Gastroesophageal sphincter (tissue), 4 donors: ENCODE measurements around the gene SGMS1. TPM values are rescaled to one million over a fixed set of nuclear protein-coding genes. Genes with fewer than 3 reads are reported as not detected.

ENCODE experiments used
- ATAC-seq: fragments of 150-250 bp; one replicate; pipeline ENCODE4 v1.9.1; 2016; ENCODE audit warnings: mild to moderate bottlenecking, moderate library complexity
- H3K27ac ChIP-seq, 4 donors: fragments of 200-600 bp; sonication (generic) in 3 of 4; 1 replicate in 3 of 4; 2 replicates in 1 of 4; pipeline ENCODE4 v1.5.1; 2016 to 2019
- H3K27me3 ChIP-seq: fragments of 200-600 bp; sonication (generic); one replicate; pipeline ENCODE4 v1.5.1; 2019
- H3K36me3 ChIP-seq, 2 donors: fragments of 200-600 bp; sonication (generic); one replicate each; pipeline ENCODE4 v1.5.1; 2019; ENCODE audit warnings: control low read depth in 1 of 2
- H3K4me1 ChIP-seq, 3 donors: fragments of 200-600 bp; sonication (generic); 1 replicate in 2 of 3; 2 replicates in 1 of 3; pipeline ENCODE4 v1.5.1; 2016 to 2019; ENCODE audit warnings: control low read depth in 2 of 3
- H3K4me3 ChIP-seq, 2 donors: fragments of 200-600 bp; sonication (generic); one replicate each; pipeline ENCODE4 v1.5.1; 2019; ENCODE audit warnings: mild to moderate bottlenecking in 1 of 2, moderate library complexity in 1 of 2
- H3K9me3 ChIP-seq, 3 donors: fragments of 200-600 bp; sonication (generic); one replicate each; pipeline ENCODE4 v1.5.1; 2017 to 2019; ENCODE audit warnings: control low read depth in 2 of 3
- EP300 ChIP-seq: sonication (generic); formaldehyde crosslinking; IDR thresholded peaks from one replicate; pipeline ENCODE4 v1.6.1; 2017; ENCODE audit warnings: antibody characterized with exemption, mild to moderate bottlenecking
- POLR2A ChIP-seq, 2 donors: fragments of 450-650 bp; IDR thresholded peaks; one replicate each; pipeline ENCODE4 v1.6.1; 2017; ENCODE audit warnings: antibody characterized with exemption in 2 of 2, mild to moderate bottlenecking in 2 of 2, moderate library complexity in 1 of 2
- POLR2AphosphoS5 ChIP-seq: sonication (generic); formaldehyde crosslinking; IDR thresholded peaks from one replicate; pipeline ENCODE4 v1.6.1; 2017; ENCODE audit warnings: antibody characterized with exemption
- WGBS, 2 donors: methylation state at CpG; one replicate each; pipeline ENCODE4 v1.1.5; 2018; ENCODE audit warnings: low coverage in 1 of 2; 5-methylcytosine and 5-hydroxymethylcytosine counted together
- total RNA-seq, 4 donors: library from RNA; depleted of rRNA; stranded (reverse); fragments of >200 nt; gene quantifications; one replicate each; pipeline ENCODE4 v1.1.0, GENCODE V29; 2016
- TF ChIP-seq, protein P1 (sequence below), 4 experiments: fragments of 200-600 bp in 2 of 4; fragments of 450-650 bp in 2 of 4; sonication (generic) in 1 of 4; IDR thresholded peaks; one replicate each; pipeline ENCODE4 v1.5.1; 2017 to 2019; ENCODE audit warnings: antibody characterized with exemption in 4 of 4, mild to moderate bottlenecking in 2 of 4, moderate library complexity in 2 of 4

SGMS1 gene
- total RNA-seq, 4 donors from 2014 or later: 57.7 to 116 (median 66.1) TPM

DNA sequence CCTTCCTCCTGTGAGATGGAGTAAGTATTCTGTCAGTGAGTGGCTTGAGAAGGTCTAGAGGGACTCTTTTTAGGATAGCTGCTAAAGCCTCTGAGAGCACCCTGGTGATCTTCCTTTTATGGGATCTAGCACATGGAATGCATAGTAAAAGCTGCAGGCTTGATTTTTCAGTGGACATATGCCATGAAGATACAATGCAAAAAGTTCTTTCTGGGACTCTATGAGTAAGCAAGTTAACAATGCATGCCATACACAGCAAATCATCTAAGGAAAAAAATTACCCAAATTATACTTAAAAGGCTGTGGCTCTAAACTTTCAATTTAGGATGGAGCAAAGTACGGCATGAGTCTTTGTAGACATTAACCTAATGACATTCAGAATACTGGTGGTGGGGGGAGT lies 154.5 kb downstream of the SGMS1 start:
- Histone ChIP-seq H3K4me3 (no peak overlapping the region), H3K36me3 (no peaks in the 10 kb centered on the region), H3K4me1 (peaks cover 0 to 35% (median 8%) of the 10 kb centered on the region in 3 donors), H3K27me3 (no peaks in the 10 kb centered on the region), H3K9me3 (no peaks in the 10 kb centered on the region), H3K27ac (no peak overlapping the region)
- 61 to 80% methylated on average over 1 of the region's 1 CpG for WGBS, 2 donors
- TF ChIP-seq EP300: no peak
- TF ChIP-seq, protein P1, sequence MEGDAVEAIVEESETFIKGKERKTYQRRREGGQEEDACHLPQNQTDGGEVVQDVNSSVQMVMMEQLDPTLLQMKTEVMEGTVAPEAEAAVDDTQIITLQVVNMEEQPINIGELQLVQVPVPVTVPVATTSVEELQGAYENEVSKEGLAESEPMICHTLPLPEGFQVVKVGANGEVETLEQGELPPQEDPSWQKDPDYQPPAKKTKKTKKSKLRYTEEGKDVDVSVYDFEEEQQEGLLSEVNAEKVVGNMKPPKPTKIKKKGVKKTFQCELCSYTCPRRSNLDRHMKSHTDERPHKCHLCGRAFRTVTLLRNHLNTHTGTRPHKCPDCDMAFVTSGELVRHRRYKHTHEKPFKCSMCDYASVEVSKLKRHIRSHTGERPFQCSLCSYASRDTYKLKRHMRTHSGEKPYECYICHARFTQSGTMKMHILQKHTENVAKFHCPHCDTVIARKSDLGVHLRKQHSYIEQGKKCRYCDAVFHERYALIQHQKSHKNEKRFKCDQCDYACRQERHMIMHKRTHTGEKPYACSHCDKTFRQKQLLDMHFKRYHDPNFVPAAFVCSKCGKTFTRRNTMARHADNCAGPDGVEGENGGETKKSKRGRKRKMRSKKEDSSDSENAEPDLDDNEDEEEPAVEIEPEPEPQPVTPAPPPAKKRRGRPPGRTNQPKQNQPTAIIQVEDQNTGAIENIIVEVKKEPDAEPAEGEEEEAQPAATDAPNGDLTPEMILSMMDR (IDR thresholded peaks at IDR 0.05): no peak
- TF ChIP-seq POLR2AphosphoS5: no peak
- TF ChIP-seq POLR2A (IDR thresholded peaks at IDR 0.05): no peak
- ATAC-seq: no peak

DNA sequence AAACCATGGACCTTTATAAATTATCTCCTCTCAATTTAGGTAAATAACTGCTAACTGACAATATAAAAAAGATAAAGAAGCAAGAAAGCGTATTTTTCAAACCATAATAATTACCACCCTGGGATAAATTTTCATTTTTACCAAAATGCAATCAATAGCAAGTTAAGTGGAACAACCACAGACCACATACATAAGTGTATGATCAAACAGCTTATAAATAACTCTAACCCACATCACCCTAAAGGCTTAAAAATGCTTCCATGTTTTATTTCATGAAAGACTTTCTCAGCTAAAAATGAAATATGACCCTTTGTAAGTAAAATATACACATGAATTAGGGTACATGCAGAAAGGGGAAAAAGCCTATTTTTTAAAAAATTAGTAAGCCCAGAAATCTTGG lies 156.5 kb downstream of the SGMS1 start:
- WGBS, 2 donors: 100% methylated on average over 1 of the region's 1 CpG
- no peak for TF ChIP-seq POLR2AphosphoS5
- no peak for TF ChIP-seq POLR2A (IDR thresholded peaks at IDR 0.05)
- TF ChIP-seq EP300: no peak
- TF ChIP-seq, protein P1 (IDR thresholded peaks at IDR 0.05): no peak
- no peak overlapping the region for H3K4me3 ChIP-seq
- H3K4me1 ChIP-seq: peaks cover 0 to 42% (median 8%) of the 10 kb centered on the region in 3 donors
- no peaks in the 10 kb centered on the region for H3K27me3 ChIP-seq
- no peak for ATAC-seq
- no peaks in the 10 kb centered on the region for H3K9me3 ChIP-seq
- no peak overlapping the region for H3K27ac ChIP-seq
- H3K36me3 ChIP-seq: no peaks in the 10 kb centered on the region

GRCh38 chr10:50464004-50464409 lies 159.7 kb downstream of the SGMS1 start:
- Histone ChIP-seq H3K27me3 (no peaks in the 10 kb centered on the region), H3K9me3 (no peaks in the 10 kb centered on the region), H3K36me3 (peaks cover 0 to 14% of the 10 kb centered on the region in 2 donors), H3K27ac (no peak overlapping the region), H3K4me1 (peaks cover 0 to 21% (median 2%) of the 10 kb centered on the region in 3 donors), H3K4me3 (no peak overlapping the region)
- no peak for ATAC-seq
- WGBS, 2 donors: 54 to 87% methylated on average over 1 of the region's 1 CpG
- TF ChIP-seq EP300 (no peak), POLR2A (IDR thresholded peaks at IDR 0.05) (no peak), POLR2AphosphoS5 (no peak)
- TF ChIP-seq, protein P1 (IDR thresholded peaks at IDR 0.05): no peak

- H3K4me3 ChIP-seq: no peak overlapping the region
- WGBS, 2 donors: 92 to 97% methylated on average over 3 of the region's 3 CpGs
- no peak for ATAC-seq
- H3K9me3 ChIP-seq: no peaks in the 10 kb centered on the region
- TF ChIP-seq POLR2A (IDR thresholded peaks at IDR 0.05): no peak
- TF ChIP-seq, protein P1 (IDR thresholded peaks at IDR 0.05): no peak
- no peak for TF ChIP-seq EP300
- TF ChIP-seq POLR2AphosphoS5: no peak
- H3K4me1 ChIP-seq: peaks cover 0 to 13% (median 0%) of the 10 kb centered on the region in 3 donors
- H3K36me3 ChIP-seq: peaks cover 0 to 20% of the 10 kb centered on the region in 2 donors
- no peaks in the 10 kb centered on the region for H3K27me3 ChIP-seq
- no peak overlapping the region for H3K27ac ChIP-seq
Observed at GRCh38 chr10:50461834-50462233, 161.9 kb downstream of the SGMS1 start.

- H3K27ac ChIP-seq: no peak overlapping the region
- H3K9me3 ChIP-seq: no peaks in the 10 kb centered on the region
- TF ChIP-seq POLR2A (IDR thresholded peaks at IDR 0.05): no peak
- TF ChIP-seq EP300: no peak
- TF ChIP-seq, protein P1 (IDR thresholded peaks at IDR 0.05): no peak
- TF ChIP-seq POLR2AphosphoS5: no peak
- H3K27me3 ChIP-seq: no peaks in the 10 kb centered on the region
- no peak for ATAC-seq
- H3K36me3 ChIP-seq: peaks cover 0 to 20% of the 10 kb centered on the region in 2 donors
- no peak overlapping the region for H3K4me3 ChIP-seq
- WGBS, 2 donors: 79 to 93% methylated on average over 1 of the region's 1 CpG
- peaks cover 0 to 13% (median 0%) of the 10 kb centered on the region in 3 donors for H3K4me1 ChIP-seq
Observed at GRCh38 chr10:50461123-50461522, 162.6 kb downstream of the SGMS1 start.
